ENCODE measurements around the gene FGF8.

DNA sequence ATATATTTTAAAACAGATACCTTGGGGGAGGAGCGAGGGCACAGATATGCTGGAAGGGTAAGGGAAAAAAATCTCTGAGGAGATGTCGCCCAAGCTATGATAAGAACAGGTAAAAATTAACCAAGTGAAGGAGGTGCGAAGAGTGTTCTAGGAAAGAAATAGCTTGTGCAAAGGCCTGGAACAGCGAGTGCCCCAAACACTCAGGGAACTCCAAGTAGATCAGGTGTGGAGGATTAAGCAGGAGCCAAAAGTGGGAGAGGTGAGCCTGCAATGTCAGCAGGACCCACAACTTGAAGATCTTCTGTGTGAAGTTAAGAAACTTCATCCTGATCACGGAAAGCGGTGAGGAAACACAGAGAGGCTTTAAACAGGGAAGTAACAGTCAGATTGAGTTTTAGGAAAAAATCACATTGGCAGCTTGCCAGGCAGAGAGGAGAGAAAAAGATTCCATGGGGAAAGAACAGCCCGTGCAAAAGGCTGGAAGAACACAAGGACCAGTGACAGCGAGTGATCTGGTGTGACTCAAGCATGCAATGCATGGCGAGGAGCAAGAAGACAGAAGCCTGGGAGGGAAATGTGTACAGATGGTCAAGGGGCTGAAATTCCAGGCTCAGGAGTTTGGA is 30.7 kb downstream of the FGF8 start:
- no peak for TF ChIP-seq EZH2 (IDR thresholded peaks at IDR 0.05)
- TF ChIP-seq POLR2AphosphoS5 (IDR thresholded peaks at IDR 0.05; ENCODE audit: borderline replicate concordance, low read depth, low read length): no peak
